ENCODE results near the gene DSC3. TPM values are rescaled to one million over a fixed set of nuclear protein-coding genes. Genes with fewer than 3 reads are reported as not detected.

Gene DSC3
- total RNA-seq, 1 experiment from 2014 or later = 7.6 TPM

DNA sequence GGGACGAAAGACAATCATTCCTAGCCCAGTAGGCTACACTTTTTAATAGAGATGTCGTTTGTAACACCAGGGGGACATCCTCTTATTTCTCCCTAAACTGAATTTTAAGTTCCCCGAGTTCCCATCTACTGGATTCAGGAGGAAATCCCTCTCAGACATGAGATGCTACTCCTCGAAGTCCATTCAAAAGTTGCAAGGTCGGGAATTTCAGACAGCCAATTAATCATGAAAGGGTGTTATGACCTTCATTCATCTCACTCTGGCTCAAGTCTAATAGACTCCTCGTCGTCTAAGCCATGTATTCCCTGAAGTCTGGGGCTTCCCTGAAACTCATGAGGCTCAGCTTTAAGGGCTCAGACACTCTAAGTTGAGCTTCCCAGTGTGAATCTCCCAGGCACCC is 1.2 kb upstream of the DSC3 start:
- H3K4me2 ChIP-seq (ENCODE audit: low read length) = peak overlapping the region; percentile 76
- ATAC-seq = no peak
- POLR2A ChIA-PET = no interaction called here

DNA sequence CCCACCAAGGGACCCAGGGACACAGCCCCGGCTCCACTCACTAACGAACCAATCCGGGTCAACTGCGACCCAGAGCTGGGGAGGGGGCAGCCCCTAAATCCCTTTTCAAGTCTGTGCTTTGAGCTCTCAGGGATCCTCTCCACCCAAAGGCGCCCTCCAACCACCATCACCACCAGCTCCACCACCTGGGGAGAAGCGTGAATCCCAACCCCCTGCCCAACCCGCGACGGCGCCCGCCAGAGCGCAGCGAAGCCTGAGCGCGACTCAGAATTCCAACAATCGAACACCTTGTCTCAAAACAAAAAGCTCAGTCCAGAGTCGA is 497 bp downstream of the DSC3 start:
- POLR2A ChIA-PET = no interaction called here
- TF ChIP-seq RAD21 (IDR thresholded peaks at IDR 0.05; ENCODE audit: low read depth) (no peak), TCF7L2 (IDR thresholded peaks at IDR 0.05; ENCODE audit: borderline replicate concordance, extremely low read depth, insufficient read depth, insufficient read length) (no peak), POLR2AphosphoS5 (IDR thresholded peaks at IDR 0.05; ENCODE audit: low read depth, low read length) (no peak), CBX3 (IDR thresholded peaks at IDR 0.05; ENCODE audit: low read depth) (no peak), SP1 (IDR thresholded peaks at IDR 0.05; ENCODE audit: low read depth) (no peak), EZH2phosphoT487 (IDR thresholded peaks at IDR 0.05; ENCODE audit: borderline replicate concordance) (no peak), JUND (IDR thresholded peaks at IDR 0.05) (no peak)
- TF ChIP-seq, protein P1, sequence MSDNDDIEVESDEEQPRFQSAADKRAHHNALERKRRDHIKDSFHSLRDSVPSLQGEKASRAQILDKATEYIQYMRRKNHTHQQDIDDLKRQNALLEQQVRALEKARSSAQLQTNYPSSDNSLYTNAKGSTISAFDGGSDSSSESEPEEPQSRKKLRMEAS (IDR thresholded peaks at IDR 0.05) = no peak
- peak overlapping the region; percentile 78 for H3K27ac ChIP-seq (ENCODE audit: low read depth, low read length)
- no peak overlapping the region for H2AFZ ChIP-seq (ENCODE audit: low read depth, low read length, poor library complexity, severe bottlenecking)
- no peaks in the 10 kb centered on the region for H3K9me3 ChIP-seq (ENCODE audit: control insufficient read depth in 1 of 2, insufficient read depth in 1 of 2, low read depth in 1 of 2, low read length in 2 of 2)
- no TSS peak for BruUV-seq (replicated peaks)
- peaks cover 0 to 57% of the 10 kb centered on the region in 2 experiments; a peak in 2 of 4 replicates for H3K4me1 ChIP-seq (ENCODE audit: control insufficient read depth in 1 of 2, insufficient read depth in 2 of 2, low read length in 2 of 2)
- H3K36me3 ChIP-seq (ENCODE audit: control insufficient read depth in 1 of 2, insufficient read depth in 2 of 2, low read length in 2 of 2) = no peaks in the 10 kb centered on the region
- no peaks in the 10 kb centered on the region for H3K9me2 ChIP-seq (ENCODE audit: insufficient read depth)
- RAD21 ChIA-PET (ENCODE audit: low non-redundant PET in 1 of 2, low total read pairs in 2 of 2, uncharacterized antibody in 2 of 2, unreplicated experiment in 2 of 2) = no interaction called here
- H4K20me1 ChIP-seq (ENCODE audit: insufficient read depth) = no peaks in the 10 kb centered on the region
- H3K79me2 ChIP-seq (ENCODE audit: insufficient read depth, low read length) = peaks cover 15% of the 10 kb centered on the region
- peak; percentile 52 for ATAC-seq
- peak overlapping the region; percentile 76 for H3K4me2 ChIP-seq (ENCODE audit: low read length)
- intact Hi-C loops (cut with micrococcal nuclease) = no loop called here
- H3K4me3 ChIP-seq (replicated peaks in 1 of 2; ENCODE audit: low read depth in 1 of 2, low read length in 2 of 2) = peak overlapping the region; percentile 48 to 61
- CTCF ChIA-PET = no interaction called here
- peak overlapping the region; percentile 70 for H3K9ac ChIP-seq (ENCODE audit: low read length)
- DNase-seq (ENCODE audit: low read depth, low spot score) = no peak
- no peaks in the 10 kb centered on the region for H3K27me3 ChIP-seq (ENCODE audit: insufficient read depth, low read length)

More for the DNA sequence above, 1.2 kb upstream of the DSC3 start:
- peak overlapping the region in 1 of 2 experiments; percentile 61; a peak in 2 of 4 replicates for H3K4me3 ChIP-seq (replicated peaks in 1 of 2; ENCODE audit: low read depth in 1 of 2, low read length in 2 of 2)
- H3K27me3 ChIP-seq (ENCODE audit: insufficient read depth, low read length) = no peaks in the 10 kb centered on the region
- H4K20me1 ChIP-seq (ENCODE audit: insufficient read depth) = no peaks in the 10 kb centered on the region
- no peaks in the 10 kb centered on the region for H3K36me3 ChIP-seq (ENCODE audit: control insufficient read depth in 1 of 2, insufficient read depth in 2 of 2, low read length in 2 of 2)
- H3K9me2 ChIP-seq (ENCODE audit: insufficient read depth) = no peaks in the 10 kb centered on the region
- peak overlapping the region; percentile 70; the same call in 1 of the 2 replicates for H3K9ac ChIP-seq (ENCODE audit: low read length)
- ChIA-PET CTCF (no interaction called here), RAD21 (ENCODE audit: low non-redundant PET in 1 of 2, low total read pairs in 2 of 2, uncharacterized antibody in 2 of 2, unreplicated experiment in 2 of 2) (no interaction called here)
- H2AFZ ChIP-seq (ENCODE audit: low read depth, low read length, poor library complexity, severe bottlenecking) = no peak overlapping the region
- intact Hi-C loops (cut with micrococcal nuclease) = no loop called here
- H3K9me3 ChIP-seq (ENCODE audit: control insufficient read depth in 1 of 2, insufficient read depth in 1 of 2, low read depth in 1 of 2, low read length in 2 of 2) = no peaks in the 10 kb centered on the region
- H3K79me2 ChIP-seq (ENCODE audit: insufficient read depth, low read length) = peaks cover 9% of the 10 kb centered on the region
- peaks cover 0 to 53% of the 10 kb centered on the region in 2 experiments; a peak in 2 of 4 replicates for H3K4me1 ChIP-seq (ENCODE audit: control insufficient read depth in 1 of 2, insufficient read depth in 2 of 2, low read length in 2 of 2)
- BruUV-seq (replicated peaks) = no TSS peak
- H3K27ac ChIP-seq (ENCODE audit: low read depth, low read length) = no peak overlapping the region
- no peak for TF ChIP-seq EZH2 (IDR thresholded peaks at IDR 0.05)
- TF ChIP-seq EGR1 (IDR thresholded peaks at IDR 0.05; ENCODE audit: low read depth) = no peak
- no peak for TF ChIP-seq ZFX (IDR thresholded peaks at IDR 0.05)
- TF ChIP-seq ELF1 (IDR thresholded peaks at IDR 0.05; ENCODE audit: borderline replicate concordance, low read depth) = no peak
- TF ChIP-seq ZNF274 (IDR thresholded peaks at IDR 0.05; ENCODE audit: low read depth, low read length) = no peak
- no peak for TF ChIP-seq YY1 (IDR thresholded peaks at IDR 0.05; ENCODE audit: extremely low read depth, insufficient replicate concordance, low read depth, low read length)
- no peak for DNase-seq (ENCODE audit: low read depth, low spot score)
